GM12878 (cell line): ENCODE measurements around the gene TMEM89. TPM values are rescaled to one million over a fixed set of nuclear protein-coding genes. Genes with fewer than 3 reads are reported as not detected.

Experiments
- ATAC-seq: fragments of 200-7000 bp; cut with Tn5 transposase; 3 replicates; pipeline ENCODE4 v1.9.1; 2020; ENCODE audit warnings: mild to moderate bottlenecking, moderate library complexity
- BruUV-seq: library from RNA; stranded (reverse); fragments of 400-500 nt; replicated peaks from 2 replicates; lab custom pipeline; 2021; lab: Mats Ljungman, UMichigan
- CTCF ChIA-PET: fragments of 300-600 bp; sonication (Branson Sonifier 250); formaldehyde crosslinking; extraction: SDS; loops from one replicate; lab custom pipeline; 2021; ENCODE audit warnings: inconsistent platforms; lab: Yijun Ruan, JAX
- POLR2A ChIA-PET: fragments of 350-600 bp; formaldehyde crosslinking; extraction: SDS; loops from one replicate; lab custom pipeline; 2021; ENCODE audit warnings: inconsistent platforms; lab: Charles Lee
- RAD21 ChIA-PET: fragments of 300-600 bp; sonication (Branson Sonifier 250); formaldehyde crosslinking; loops from one replicate; lab custom pipeline; 2023; ENCODE audit warnings: antibody characterized with exemption; ENCODE audit not compliant: unreplicated experiment; lab: Charles Lee
- SMC1A ChIA-PET: fragments of 300-600 bp; sonication (Branson Sonifier 250); formaldehyde crosslinking; loops from one replicate; lab custom pipeline; 2023; ENCODE audit not compliant: unreplicated experiment, uncharacterized antibody; lab: Charles Lee
- DNase-seq: peaks from one replicate; pipeline ENCODE4 v3.0.0-alpha.2; 2011; ENCODE audit warnings: low read depth, low spot score
- FAIRE-seq: peaks from 3 replicates; lab custom pipeline; 2011; peaks lifted over from hg19 to GRCh38; lab: Jason Lieb, UNC
- H2AFZ ChIP-seq: 2 replicates; pipeline ENCODE4 v1.6.0; 2011; ENCODE audit warnings: low read depth, low read length, control low read depth; ENCODE audit not compliant: control insufficient read depth
- H3K27ac ChIP-seq: 2 replicates; pipeline ENCODE4 v1.5.1; 2011; ENCODE audit warnings: control low read depth; ENCODE audit not compliant: control insufficient read depth, insufficient read depth
- H3K27me3 ChIP-seq, 2 experiments: replicated peaks in 1 of 2; 2 replicates each; pipeline versions ENCODE4 v1.6.0 to v1.6.1; 2011; ENCODE audit warnings: low read length in 1 of 2; ENCODE audit not compliant: control insufficient read depth in 2 of 2, insufficient read depth in 2 of 2
- H3K36me3 ChIP-seq, 2 experiments: 2 replicates each; pipeline ENCODE4 v1.5.1; 2011; ENCODE audit warnings: low read length in 1 of 2; ENCODE audit not compliant: control insufficient read depth in 2 of 2, insufficient read depth in 2 of 2
- H3K4me1 ChIP-seq: 2 replicates; pipeline ENCODE4 v1.6.1; 2011; ENCODE audit warnings: mild to moderate bottlenecking, low read length, moderate library complexity, mixed read lengths; ENCODE audit not compliant: control insufficient read depth, insufficient read depth
- H3K4me2 ChIP-seq: 2 replicates; pipeline ENCODE4 v1.6.0; 2011; ENCODE audit warnings: control low read depth; ENCODE audit not compliant: control insufficient read depth, insufficient read depth
- H3K4me3 ChIP-seq: fragments of 200-600 bp; sonication (generic); 2 replicates; pipeline ENCODE4 v1.5.1; 2016
- H3K79me2 ChIP-seq: 2 replicates; pipeline ENCODE4 v1.6.0; 2011; ENCODE audit warnings: low read length; ENCODE audit not compliant: control insufficient read depth, insufficient read depth
- H3K9ac ChIP-seq: 2 replicates; pipeline ENCODE4 v1.8.0; 2011; ENCODE audit warnings: low read length, control low read depth, mixed read lengths; ENCODE audit not compliant: control insufficient read depth, insufficient read depth
- H3K9me3 ChIP-seq: replicated peaks from 3 replicates; pipeline ENCODE4 v1.5.1; 2011; ENCODE audit warnings: mild to moderate bottlenecking, low read length; ENCODE audit not compliant: control insufficient read depth, insufficient read depth
- H4K20me1 ChIP-seq: 2 replicates; pipeline ENCODE4 v1.6.0; 2011; ENCODE audit not compliant: control insufficient read depth, insufficient read depth
- ATF7 ChIP-seq: fragments of 450-650 bp; IDR thresholded peaks from 2 replicates; pipeline ENCODE4 v1.6.1; 2016; ENCODE audit warnings: low read depth, mild to moderate bottlenecking
- PML ChIP-seq: IDR thresholded peaks from 2 replicates; pipeline ENCODE4 v1.6.1; 2012; ENCODE audit warnings: low read length, inconsistent platforms
- RELA ChIP-seq: fragments of 450-650 bp; IDR thresholded peaks from 2 replicates; pipeline ENCODE4 v1.8.0; 2014; ENCODE audit warnings: borderline replicate concordance; ENCODE audit not compliant: partially characterized antibody
- SMARCA5 ChIP-seq: fragments of 450-650 bp; IDR thresholded peaks from 2 replicates; pipeline ENCODE4 v1.6.1; 2017; ENCODE audit warnings: mild to moderate bottlenecking
- SREBF1 ChIP-seq: IDR thresholded peaks from 2 replicates; pipeline ENCODE4 v1.6.1; 2012; ENCODE audit warnings: mild to moderate bottlenecking, low read length
- TAF1 ChIP-seq: IDR thresholded peaks from 2 replicates; pipeline ENCODE4 v1.6.1; 2011; ENCODE audit warnings: mild to moderate bottlenecking, low read depth, low read length, borderline replicate concordance
- TCF7 ChIP-seq: IDR thresholded peaks from 2 replicates; pipeline ENCODE4 v1.6.1; 2014; ENCODE audit warnings: antibody characterized with exemption, borderline replicate concordance
- WGBS: methylation state at CpG from one replicate; pipeline ENCODE4 v1.1.6; 2016; ENCODE audit warnings: low lambda C conversion rate; ENCODE audit not compliant: insufficient replicate concordance, insufficient coverage; ENCODE audit errors: missing lambda C conversion rate; 5-methylcytosine and 5-hydroxymethylcytosine counted together
- in situ Hi-C: fragments of 300-500 bp; cut with MboI; formaldehyde crosslinking; loops from 9 replicates; pipeline ENCODE4 v1.14.3; 2018; ENCODE audit warnings: mixed read lengths
- intact Hi-C: fragments of 100-400 bp; cut with micrococcal nuclease; formaldehyde crosslinking; loops from one replicate; pipeline ENCODE4 v1.14.2; 2022; ENCODE audit not compliant: unreplicated experiment
- polyA plus RNA-seq, 11 experiments: library from polyadenylated mRNA; depleted of rRNA in 4 of 11; unstranded in 6 of 11; stranded (reverse) in 5 of 11; fragments of >200 nt; fragmentation: Nextera tagmentation in 4 of 11; fragmentation: Illumina TruSeq in 1 of 11; extraction: Ambion mirVana in 4 of 11; extraction: Trizol in 1 of 11; gene quantifications; 1 replicate in 1 of 11; 2 replicates in 10 of 11; pipeline versions ENCODE4 v1.2.1 to v1.2.3, GENCODE V29; 2011 to 2016; ENCODE audit warnings: inconsistent platforms in 2 of 11, missing spikeins in 2 of 11, low read depth in 1 of 11
- total RNA-seq, 4 experiments: library from RNA; depleted of rRNA in 3 of 4; stranded (reverse); fragments of >200 nt in 3 of 4; fragmentation: Illumina TruSeq in 1 of 4; extraction: Trizol in 1 of 4; gene quantifications; 2 replicates each; pipeline versions ENCODE4 v1.2.1 to v1.2.3, GENCODE V29; 2013 to 2021
- TF ChIP-seq, protein P1 (sequence below): fragments of 450-650 bp; formaldehyde crosslinking; IDR thresholded peaks from 2 replicates; pipeline ENCODE4 v1.5.0; 2022; ENCODE audit warnings: mild to moderate bottlenecking, missing genetic modification characterization

Gene TMEM89
- total and polyA plus RNA-seq, 10 of the 15 experiments (the other 5 are each of a cell fraction or from before 2014, with no cell fraction given): not detected

DNA sequence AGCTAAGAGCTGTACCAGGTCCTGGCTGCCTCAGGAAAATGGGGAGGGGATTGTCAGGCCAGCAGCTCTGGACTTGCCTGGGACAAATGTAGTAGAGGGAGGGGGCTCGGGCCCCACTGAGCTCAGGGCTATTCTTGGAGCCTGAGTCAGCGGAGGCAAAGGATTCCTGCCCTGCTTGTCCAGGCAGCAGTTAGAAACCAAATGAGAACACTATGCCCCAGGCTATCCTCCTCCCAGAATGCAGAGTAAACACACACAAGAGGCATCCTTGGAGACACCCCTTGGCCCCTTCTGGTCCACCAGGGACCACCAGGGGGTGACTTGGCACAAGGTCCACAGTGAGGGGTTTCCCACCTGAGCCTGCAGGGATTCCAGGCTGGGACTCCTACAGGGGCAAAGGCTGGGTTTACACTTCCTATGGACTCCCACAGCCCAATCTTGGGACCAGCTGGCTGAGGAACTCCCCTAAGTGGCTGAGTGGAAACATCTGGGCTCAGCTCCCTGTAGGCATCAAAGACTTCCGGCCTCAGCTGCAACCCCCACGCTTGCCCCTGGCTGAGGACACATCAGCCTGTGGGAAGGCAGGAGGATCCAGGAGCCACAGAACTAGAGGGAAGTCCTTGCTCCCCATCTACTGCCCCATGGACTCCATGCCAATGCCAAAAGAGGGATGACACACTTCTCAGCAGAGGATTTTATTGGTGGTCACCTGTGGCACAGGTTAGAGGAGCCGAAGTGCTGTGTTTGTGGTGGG lies 23.1 kb downstream of the TMEM89 start:
- POLR2A ChIA-PET: no interaction called here
- H3K9ac ChIP-seq: no peak overlapping the region
- RAD21 ChIA-PET: no interaction called here
- CTCF ChIA-PET: interaction anchor here (1.4 kb wide), 1 partner anchor 37 kb away, joined by 4 read pairs; no protein-coding TSS in a partner anchor
- H3K36me3 ChIP-seq: peaks cover 24 to 39% of the 10 kb centered on the region in 2 experiments
- in situ Hi-C loops: no loop called here
- no peak overlapping the region for H3K4me3 ChIP-seq
- BruUV-seq: no TSS peak
- H3K4me2 ChIP-seq: no peak overlapping the region
- H2AFZ ChIP-seq: no peak overlapping the region
- no peak for ATAC-seq
- no peaks in the 10 kb centered on the region for H4K20me1 ChIP-seq
- peaks cover 0 to 9% of the 10 kb centered on the region in 2 experiments; a peak in 2 of 4 replicates for H3K27me3 ChIP-seq
- FAIRE-seq: no peak
- intact Hi-C loops: no loop called here
- SMC1A ChIA-PET: no interaction called here
- no peak for DNase-seq
- TF ChIP-seq RELA (no peak), TCF7 (no peak), SREBF1 (no peak), PML (no peak), SMARCA5 (no peak), ATF7 (no peak), TAF1 (no peak)
- TF ChIP-seq, protein P1, sequence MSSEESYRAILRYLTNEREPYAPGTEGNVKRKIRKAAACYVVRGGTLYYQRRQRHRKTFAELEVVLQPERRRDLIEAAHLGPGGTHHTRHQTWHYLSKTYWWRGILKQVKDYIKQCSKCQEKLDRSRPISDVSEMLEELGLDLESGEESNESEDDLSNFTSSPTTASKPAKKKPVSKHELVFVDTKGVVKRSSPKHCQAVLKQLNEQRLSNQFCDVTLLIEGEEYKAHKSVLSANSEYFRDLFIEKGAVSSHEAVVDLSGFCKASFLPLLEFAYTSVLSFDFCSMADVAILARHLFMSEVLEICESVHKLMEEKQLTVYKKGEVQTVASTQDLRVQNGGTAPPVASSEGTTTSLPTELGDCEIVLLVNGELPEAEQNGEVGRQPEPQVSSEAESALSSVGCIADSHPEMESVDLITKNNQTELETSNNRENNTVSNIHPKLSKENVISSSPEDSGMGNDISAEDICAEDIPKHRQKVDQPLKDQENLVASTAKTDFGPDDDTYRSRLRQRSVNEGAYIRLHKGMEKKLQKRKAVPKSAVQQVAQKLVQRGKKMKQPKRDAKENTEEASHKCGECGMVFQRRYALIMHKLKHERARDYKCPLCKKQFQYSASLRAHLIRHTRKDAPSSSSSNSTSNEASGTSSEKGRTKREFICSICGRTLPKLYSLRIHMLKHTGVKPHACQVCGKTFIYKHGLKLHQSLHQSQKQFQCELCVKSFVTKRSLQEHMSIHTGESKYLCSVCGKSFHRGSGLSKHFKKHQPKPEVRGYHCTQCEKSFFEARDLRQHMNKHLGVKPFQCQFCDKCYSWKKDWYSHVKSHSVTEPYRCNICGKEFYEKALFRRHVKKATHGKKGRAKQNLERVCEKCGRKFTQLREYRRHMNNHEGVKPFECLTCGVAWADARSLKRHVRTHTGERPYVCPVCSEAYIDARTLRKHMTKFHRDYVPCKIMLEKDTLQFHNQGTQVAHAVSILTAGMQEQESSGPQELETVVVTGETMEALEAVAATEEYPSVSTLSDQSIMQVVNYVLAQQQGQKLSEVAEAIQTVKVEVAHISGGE: no peak
- TF ChIP-seq, all 136 proteins: peak for 0
- Histone ChIP-seq H3K9me3 (no peaks in the 10 kb centered on the region), H3K4me1 (no peaks in the 10 kb centered on the region; the same call in 1 of the 2 replicates), H3K27ac (no peak overlapping the region), H3K79me2 (no peaks in the 10 kb centered on the region)
- 83% methylated on average over 5 of the region's 5 CpGs for WGBS
